ENCODE measurements around the gene DOCK10. TPM values are rescaled to one million over a fixed set of nuclear protein-coding genes. Genes with fewer than 3 reads are reported as not detected.

DOCK10 gene
- total RNA-seq, 1 experiment from 2014 or later, result 28.9 TPM

DNA sequence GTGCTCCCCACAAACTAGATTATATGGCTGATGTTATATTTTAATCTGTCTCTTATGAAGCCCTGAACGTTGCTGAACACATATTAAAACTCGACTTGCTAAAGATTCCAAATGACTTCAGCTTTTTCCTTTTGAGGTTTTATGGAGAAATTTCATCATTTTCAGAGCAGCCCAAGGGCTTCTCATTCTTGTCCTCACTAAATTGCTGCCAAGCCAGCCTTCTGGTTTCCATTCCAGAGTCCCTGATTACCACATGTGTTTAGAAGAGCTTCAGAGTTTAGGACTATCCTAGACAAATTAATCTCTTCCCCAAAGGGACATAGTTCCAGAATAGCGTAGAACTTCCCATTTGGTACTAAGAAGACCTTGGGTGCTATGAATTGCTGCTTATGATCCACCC is 248.3 kb downstream of the DOCK10 start:
- TF ChIP-seq CTCF (conservative IDR thresholded peaks at IDR 0.05), result no peak
- no peak for TF ChIP-seq EZH2 (IDR thresholded peaks at IDR 0.05; ENCODE audit: low read depth)
- H3K4me2 ChIP-seq, result no peak overlapping the region
- no peaks in the 10 kb centered on the region for H3K79me2 ChIP-seq (ENCODE audit: low read depth)
- H4K20me1 ChIP-seq (ENCODE audit: insufficient read depth), result no peaks in the 10 kb centered on the region
- H2AFZ ChIP-seq, result no peak overlapping the region
- POLR2A ChIA-PET (ENCODE audit: unreplicated experiment), result no interaction called here
- H3F3A ChIP-seq (ENCODE audit: insufficient read depth, low read depth), result no peaks in the 10 kb centered on the region
- no peaks in the 10 kb centered on the region for H3K4me1 ChIP-seq (replicated peaks; ENCODE audit: insufficient read depth)
- no peaks in the 10 kb centered on the region for H3K9me2 ChIP-seq (ENCODE audit: insufficient read depth)
- H3K27me3 ChIP-seq (ENCODE audit: insufficient read depth, low read depth), result no peaks in the 10 kb centered on the region
- no peak overlapping the region for H3K27ac ChIP-seq
- H3K36me3 ChIP-seq (ENCODE audit: low read depth), result no peaks in the 10 kb centered on the region
- H3K9me3 ChIP-seq (ENCODE audit: insufficient read depth, low read depth), result no peaks in the 10 kb centered on the region
- DNase-seq, result no peak
- CTCF ChIA-PET, result no interaction called here
- intact Hi-C loops (cut with micrococcal nuclease; ENCODE audit: unreplicated experiment), result no loop called here
- no TSS peak for BruUV-seq (replicated peaks)
- H3K4me3 ChIP-seq, result no peak overlapping the region

- Histone ChIP-seq H3K4me1 (replicated peaks; ENCODE audit: insufficient read depth) (peaks cover 6% of the 10 kb centered on the region), H3K27me3 (ENCODE audit: insufficient read depth, low read depth) (no peaks in the 10 kb centered on the region)
Observed at GRCh38 chr2:224786848-224787247, 255.4 kb downstream of the DOCK10 start.

DNA sequence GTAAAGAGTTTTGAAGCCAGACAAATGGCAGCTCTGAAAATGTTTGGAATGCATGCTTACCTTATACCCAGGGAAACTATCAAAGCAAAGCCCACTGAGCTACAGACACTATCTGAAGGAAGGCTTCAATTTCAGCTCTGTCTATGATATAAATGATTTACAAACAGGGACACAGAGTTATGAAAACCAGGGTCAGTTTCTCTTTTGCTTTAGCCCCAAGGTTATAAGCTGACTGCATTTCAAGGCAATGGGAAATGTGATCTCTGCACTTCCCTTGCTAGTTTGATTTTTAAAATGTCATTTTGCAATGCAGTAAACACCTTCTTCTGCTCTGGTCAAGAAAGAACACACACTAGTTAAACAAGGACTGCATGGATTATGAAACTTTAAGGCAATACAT is 260.9 kb downstream of the DOCK10 start:
- H3K27ac ChIP-seq, result no peak overlapping the region
- intact Hi-C loops (cut with micrococcal nuclease; ENCODE audit: unreplicated experiment), result no loop called here
- BruUV-seq (replicated peaks), result no TSS peak

More at GRCh38 chr2:224786848-224787247, 255.4 kb downstream of the DOCK10 start:
- H3K4me2 ChIP-seq, result no peak overlapping the region
- H4K20me1 ChIP-seq (ENCODE audit: insufficient read depth), result no peaks in the 10 kb centered on the region
- H2AFZ ChIP-seq, result no peak overlapping the region
- ChIA-PET CTCF (no interaction called here), POLR2A (ENCODE audit: unreplicated experiment) (no interaction called here)
- H3K4me3 ChIP-seq, result no peak overlapping the region
- H3K79me2 ChIP-seq (ENCODE audit: low read depth), result no peaks in the 10 kb centered on the region
- H3K9me3 ChIP-seq (ENCODE audit: insufficient read depth, low read depth), result no peaks in the 10 kb centered on the region
- DNase-seq, result no peak
- BruUV-seq (replicated peaks), result no TSS peak
- no peak for TF ChIP-seq EZH2 (IDR thresholded peaks at IDR 0.05; ENCODE audit: low read depth)
- no peak for TF ChIP-seq CTCF (conservative IDR thresholded peaks at IDR 0.05)
- no peaks in the 10 kb centered on the region for H3K36me3 ChIP-seq (ENCODE audit: low read depth)
- intact Hi-C loops (cut with micrococcal nuclease; ENCODE audit: unreplicated experiment), result no loop called here
- H3K9me2 ChIP-seq (ENCODE audit: insufficient read depth), result no peaks in the 10 kb centered on the region; the same call in 1 of the 2 replicates
- H3F3A ChIP-seq (ENCODE audit: insufficient read depth, low read depth), result no peaks in the 10 kb centered on the region
- no peak overlapping the region for H3K27ac ChIP-seq

More for the DNA sequence above, 260.9 kb downstream of the DOCK10 start:
- ChIA-PET CTCF (no interaction called here), POLR2A (ENCODE audit: unreplicated experiment) (no interaction called here)
- DNase-seq, result no peak
- H4K20me1 ChIP-seq (ENCODE audit: insufficient read depth), result no peaks in the 10 kb centered on the region
- TF ChIP-seq CTCF (conservative IDR thresholded peaks at IDR 0.05), result no peak
- no peak for TF ChIP-seq EZH2 (IDR thresholded peaks at IDR 0.05; ENCODE audit: low read depth)
- H3K4me1 ChIP-seq (replicated peaks; ENCODE audit: insufficient read depth), result peaks cover 6% of the 10 kb centered on the region
- no peak overlapping the region for H3K4me3 ChIP-seq
- H3K36me3 ChIP-seq (ENCODE audit: low read depth), result no peaks in the 10 kb centered on the region
- H3K79me2 ChIP-seq (ENCODE audit: low read depth), result no peaks in the 10 kb centered on the region
- no peak overlapping the region for H3K4me2 ChIP-seq
- H3K9me2 ChIP-seq (ENCODE audit: insufficient read depth), result no peaks in the 10 kb centered on the region
- H3K27me3 ChIP-seq (ENCODE audit: insufficient read depth, low read depth), result no peaks in the 10 kb centered on the region
- no peak overlapping the region for H2AFZ ChIP-seq
- H3K9me3 ChIP-seq (ENCODE audit: insufficient read depth, low read depth), result no peaks in the 10 kb centered on the region
- no peaks in the 10 kb centered on the region for H3F3A ChIP-seq (ENCODE audit: insufficient read depth, low read depth)

All from PC-9 (cell line).